ENCODE data around the gene MLXIP. TPM values are rescaled to one million over a fixed set of nuclear protein-coding genes. Genes with fewer than 3 reads are reported as not detected.
A peak's percentile ranks its signal among the peaks of the same experiment; 100 is the strongest.

MLXIP gene
- total and polyA plus RNA-seq, 9 donors = 23.2 to 111 (median 83.8) TPM

GRCh38 chr12:122072031-122072970 is 6.3 kb upstream of the MLXIP start:
- DNase-seq = peak; percentile 51 to 74 (median 68)
- Histone ChIP-seq H3K27ac (peak overlapping the region in 1 of 2 donors; percentile 45), H3K27me3 (no peaks in the 10 kb centered on the region), H3K9me3 (no peaks in the 10 kb centered on the region), H3K4me1 (ENCODE audit: insufficient read depth) (peaks cover 11% of the 10 kb centered on the region), H3K4me3 (no peak overlapping the region), H3K36me3 (no peaks in the 10 kb centered on the region)
- intact Hi-C loops (cut with DNase I) = no loop called here
- 36 to 41% (median 40%) methylated on average over 11 of the region's 11 CpGs for WGBS, 3 donors
- no peak for TF ChIP-seq EP300 (IDR thresholded peaks at IDR 0.05)
- TF ChIP-seq CTCF (IDR thresholded peaks at IDR 0.05) = no peak
- no peak for TF ChIP-seq POLR2A (IDR thresholded peaks at IDR 0.05)

- 96 to 100% (median 100%) methylated on average over 1 of the region's 1 CpG for WGBS, 3 donors
- H3K4me1 ChIP-seq (ENCODE audit: insufficient read depth) = peaks cover 11% of the 10 kb centered on the region
- no peak for DNase-seq
- H3K9me3 ChIP-seq = no peaks in the 10 kb centered on the region
- no peak overlapping the region for H3K4me3 ChIP-seq
- no peak overlapping the region for H3K27ac ChIP-seq
- no peaks in the 10 kb centered on the region for H3K27me3 ChIP-seq
- intact Hi-C loops (cut with DNase I) = no loop called here
- H3K36me3 ChIP-seq = no peaks in the 10 kb centered on the region
- TF ChIP-seq EP300 (IDR thresholded peaks at IDR 0.05) (no peak), POLR2A (IDR thresholded peaks at IDR 0.05) (no peak), CTCF (IDR thresholded peaks at IDR 0.05) (no peak)
These were observed 4.7 kb upstream of the MLXIP start for GRCh38 chr12:122073815-122074214.

- intact Hi-C loops (cut with DNase I) = no loop called here
These were observed 1.6 kb upstream of the MLXIP start for GRCh38 chr12:122076743-122077495.

More at GRCh38 chr12:122076743-122077495, 1.6 kb upstream of the MLXIP start:
- no peaks in the 10 kb centered on the region for H3K36me3 ChIP-seq
- no peak overlapping the region for H3K4me3 ChIP-seq
- no peaks in the 10 kb centered on the region for H3K27me3 ChIP-seq
- no peak overlapping the region for H3K27ac ChIP-seq
- WGBS, 3 donors = 90 to 96% (median 92%) methylated on average over 10 of the region's 10 CpGs
- H3K4me1 ChIP-seq (ENCODE audit: insufficient read depth) = peaks cover 11% of the 10 kb centered on the region
- peak in 2 of 5 donors; percentile 31 to 38 for DNase-seq
- H3K9me3 ChIP-seq = no peaks in the 10 kb centered on the region
- TF ChIP-seq POLR2A (IDR thresholded peaks at IDR 0.05) = no peak
- no peak for TF ChIP-seq CTCF (IDR thresholded peaks at IDR 0.05)
- no peak for TF ChIP-seq EP300 (IDR thresholded peaks at IDR 0.05)

Data from ovary (tissue), 9 donors.